ENCODE data around the gene DHX32. TPM values are rescaled to one million over a fixed set of nuclear protein-coding genes. Genes with fewer than 3 reads are reported as not detected.

DHX32 gene
- total RNA-seq, 1 donor from 2014 or later, result 53.4 TPM

DNA sequence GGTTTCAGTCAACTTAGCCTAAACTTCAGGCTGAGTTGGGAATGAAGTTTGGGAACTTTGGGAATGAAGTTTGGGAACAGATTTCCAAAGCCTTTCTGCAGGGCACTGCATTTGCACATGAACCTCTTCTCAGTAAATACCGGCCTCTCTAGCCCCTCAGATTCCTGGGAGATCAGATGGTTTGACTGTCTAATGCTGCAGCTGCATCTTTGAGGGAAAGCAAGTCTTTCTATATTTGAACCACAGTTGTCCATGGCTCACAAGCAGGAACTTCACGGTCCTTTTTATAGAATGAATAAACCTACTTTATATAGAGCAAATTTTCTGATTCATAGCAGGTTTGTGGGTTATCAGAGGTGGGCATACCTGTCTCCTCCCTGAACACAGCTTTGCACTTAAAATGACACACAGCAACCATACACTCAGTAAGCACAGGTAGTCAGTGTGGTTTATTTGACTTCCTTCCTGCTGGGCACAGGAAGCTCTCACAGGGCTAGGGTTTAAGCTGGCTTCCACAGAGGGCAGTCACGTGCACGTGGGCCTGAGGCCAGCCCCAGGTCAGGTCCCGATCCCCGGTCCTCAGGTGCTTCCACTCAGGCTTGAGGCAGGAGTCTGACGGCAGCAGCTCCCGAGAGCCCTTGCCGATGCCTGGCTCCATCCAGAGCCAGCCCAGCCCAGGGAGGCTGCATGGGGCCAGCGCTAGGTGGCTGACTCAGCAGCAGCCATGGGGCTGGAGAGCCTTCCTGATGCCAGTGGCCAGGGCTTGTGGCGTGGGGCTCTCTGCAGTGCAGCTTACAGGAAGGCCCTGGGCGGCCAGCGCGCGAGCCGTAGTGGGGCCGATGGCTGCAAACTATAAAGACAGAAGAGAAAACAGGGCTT is 92.7 kb downstream of the DHX32 start:
- Mint-ChIP-seq H3K27me3 (ENCODE audit: insufficient read depth, low read depth) (peaks cover 2% of the 10 kb centered on the region), H3K4me3 (no peak overlapping the region), H3K9me3 (no peaks in the 10 kb centered on the region), H3K4me1 (peaks cover 4% of the 10 kb centered on the region), H3K36me3 (peaks cover 10% of the 10 kb centered on the region), H3K27ac (no peak overlapping the region)
- no peaks in the 10 kb centered on the region for H3K36me3 ChIP-seq
- DNase-seq (ENCODE audit: low spot score), result no peak
- no peaks in the 10 kb centered on the region for H3F3A ChIP-seq (ENCODE audit: low read depth)
- H3K27ac ChIP-seq, result no peak overlapping the region
- no peak overlapping the region for H3K4me3 ChIP-seq
- H2AFZ ChIP-seq (replicated peaks), result no peak overlapping the region
- no peaks in the 10 kb centered on the region for H3K9me3 ChIP-seq (ENCODE audit: low read depth)
- H4K20me1 ChIP-seq (ENCODE audit: low read depth), result no peaks in the 10 kb centered on the region
- no peaks in the 10 kb centered on the region for H3K27me3 ChIP-seq
- no peaks in the 10 kb centered on the region for H3K79me2 ChIP-seq (ENCODE audit: low read depth)
- no peak overlapping the region for H3K9ac ChIP-seq
- TF ChIP-seq, protein P1, sequence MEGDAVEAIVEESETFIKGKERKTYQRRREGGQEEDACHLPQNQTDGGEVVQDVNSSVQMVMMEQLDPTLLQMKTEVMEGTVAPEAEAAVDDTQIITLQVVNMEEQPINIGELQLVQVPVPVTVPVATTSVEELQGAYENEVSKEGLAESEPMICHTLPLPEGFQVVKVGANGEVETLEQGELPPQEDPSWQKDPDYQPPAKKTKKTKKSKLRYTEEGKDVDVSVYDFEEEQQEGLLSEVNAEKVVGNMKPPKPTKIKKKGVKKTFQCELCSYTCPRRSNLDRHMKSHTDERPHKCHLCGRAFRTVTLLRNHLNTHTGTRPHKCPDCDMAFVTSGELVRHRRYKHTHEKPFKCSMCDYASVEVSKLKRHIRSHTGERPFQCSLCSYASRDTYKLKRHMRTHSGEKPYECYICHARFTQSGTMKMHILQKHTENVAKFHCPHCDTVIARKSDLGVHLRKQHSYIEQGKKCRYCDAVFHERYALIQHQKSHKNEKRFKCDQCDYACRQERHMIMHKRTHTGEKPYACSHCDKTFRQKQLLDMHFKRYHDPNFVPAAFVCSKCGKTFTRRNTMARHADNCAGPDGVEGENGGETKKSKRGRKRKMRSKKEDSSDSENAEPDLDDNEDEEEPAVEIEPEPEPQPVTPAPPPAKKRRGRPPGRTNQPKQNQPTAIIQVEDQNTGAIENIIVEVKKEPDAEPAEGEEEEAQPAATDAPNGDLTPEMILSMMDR (IDR thresholded peaks at IDR 0.05), result no peak
- H3K4me2 ChIP-seq, result no peak overlapping the region
- H3K4me1 ChIP-seq, result no peaks in the 10 kb centered on the region

MicroRNAs encoded within 50 kb of the gene (microRNA counts, 767-probe panel; counts per million panel counts)
- 460 counts per million, percentile 90 among the panel's probes with 10 or more counts for microRNA hsa-miR-4484

Small RNA genes lying within 50 kb of the gene (microRNA-seq; reads per million reads assigned to microRNA genes)
- gene MIR4484, result 0.54 reads per million

Small RNA genes lying within 50 kb of the gene (small RNA-seq; reads per million reads assigned to genes)
- not detected for gene MIR4484
- gene RF00017, result not detected
- gene RNU2-42P, result not detected

Other genes starting within 250 kb of the DHX32 start
- not detected in 2 replicates for gene TEX36, start 198.1 kb downstream of the DHX32 start, total RNA-seq (ENCODE audit: low replicate concordance)
- gene EDRF1, start 161.6 kb downstream of the DHX32 start, total RNA-seq (ENCODE audit: low replicate concordance), result 52.9 and 63.4 TPM in 2 replicates
- not detected in 2 replicates for gene MMP21, start 105.5 kb downstream of the DHX32 start, total RNA-seq (ENCODE audit: low replicate concordance)
- 76.3 and 82.2 TPM in 2 replicates for gene UROS, start 58.0 kb downstream of the DHX32 start, total RNA-seq (ENCODE audit: low replicate concordance)
- 76.5 and 122 TPM in 2 replicates for gene BCCIP, start 57.7 kb downstream of the DHX32 start, total RNA-seq (ENCODE audit: low replicate concordance)
- 5.5 and 12.5 TPM in 2 replicates for gene FANK1, start 15.3 kb upstream of the DHX32 start, total RNA-seq (ENCODE audit: low replicate concordance)